H7 (cell line): ENCODE results near the gene AMY2A. TPM values are rescaled to one million over a fixed set of nuclear protein-coding genes. Genes with fewer than 3 reads are reported as not detected.
"Not testable (repeated sequence)": the region's sequence is repeated elsewhere in the genome, so short reads cannot be mapped to it uniquely, and the experiment has no call there.

Source experiments
- DNase-seq: peaks from one replicate; pipeline ENCODE4 v3.0.0; 2012
- H3K27me3 ChIP-seq: 2 replicates; pipeline ENCODE4 v1.6.0; 2011; ENCODE audit warnings: mild to moderate bottlenecking, low read length; ENCODE audit not compliant: control insufficient read depth, insufficient read depth
- H3K36me3 ChIP-seq: replicated peaks from 2 replicates; pipeline ENCODE4 v1.5.1; 2011; ENCODE audit warnings: low read length; ENCODE audit not compliant: control insufficient read depth, insufficient read depth
- H3K4me3 ChIP-seq: 2 replicates; pipeline ENCODE4 v1.5.1; 2011; ENCODE audit warnings: low read depth, mild to moderate bottlenecking, control low read depth, low read length, moderate library complexity; ENCODE audit not compliant: insufficient read depth
- total RNA-seq: library from RNA; depleted of rRNA; stranded (reverse); fragments of >200 nt; shearing (Covaris generic); gene quantifications from 2 replicates; pipeline ENCODE4 v1.2.3, GENCODE V29; 2014; rRNA removed

Gene AMY2A
- total RNA-seq, 1 experiment from 2014 or later = not detected

GRCh38 chr1:103655460-103655859 lies 38.2 kb downstream of the AMY2A start, which contains the start of gene AMY1A:
Gene AMY1A, plus strand, starts transcription at chr1:103655760. Its CDS starts 571 bp downstream, at chr1:103656331.
- H3K4me3 ChIP-seq, H3K36me3 ChIP-seq, DNase-seq, H3K27me3 ChIP-seq: not testable (repeated sequence)

Other genes with a start within 250 kb of the AMY2A start
- gene RNPC3, start 91.7 kb upstream of the AMY2A start, total RNA-seq = 16.0 and 22.8 TPM in 2 replicates
- 2.7 and 3.0 TPM in 2 replicates for gene AMY2B, start 45.8 kb upstream of the AMY2A start, total RNA-seq
- not detected in 2 replicates for gene AMY1A, start 38.3 kb downstream of the AMY2A start, total RNA-seq
- gene AMY1B, start 78.8 kb downstream of the AMY2A start, total RNA-seq = not detected in 2 replicates
- gene AMY1C, start 132.5 kb downstream of the AMY2A start, total RNA-seq = not detected in 2 replicates